Endothelial cell of umbilical vein (primary cell): ENCODE results near the gene TGFBR2. TPM values are rescaled to one million over a fixed set of nuclear protein-coding genes. Genes with fewer than 3 reads are reported as not detected.

Experiments used
- BruUV-seq: library from RNA; stranded (reverse); fragments of 400-500 nt; replicated peaks from 2 replicates; lab custom pipeline; 2021; lab: Mats Ljungman, UMichigan
- CTCF ChIA-PET: fragments of 300-600, 350-600 bp; sonication (Branson Sonifier 250); formaldehyde crosslinking; loops from one replicate; lab custom pipeline; 2021; ENCODE audit warnings: antibody characterized with exemption, inconsistent platforms; lab: Charles Lee
- POLR2A ChIA-PET: fragments of 300-600, 350-600 bp; sonication (Branson Sonifier 250); formaldehyde crosslinking; loops from one replicate; lab custom pipeline; 2021; ENCODE audit warnings: antibody characterized with exemption, inconsistent platforms; lab: Charles Lee
- DNase-seq: peaks from one replicate; pipeline ENCODE4 v3.0.0-alpha.2; 2011; ENCODE audit warnings: low read depth, low spot score
- FAIRE-seq: peaks from 2 replicates; lab custom pipeline; 2011; peaks lifted over from hg19 to GRCh38; lab: Jason Lieb, UNC
- H2AFZ ChIP-seq: 2 replicates; pipeline ENCODE4 v1.6.0; 2012; ENCODE audit warnings: low read depth, low read length, control low read depth, inconsistent platforms
- H3K27ac ChIP-seq: 2 replicates; pipeline ENCODE4 v1.5.1; 2011; ENCODE audit warnings: low read depth, mild to moderate bottlenecking, control low read depth, low read length, moderate library complexity; ENCODE audit not compliant: insufficient read depth
- H3K27me3 ChIP-seq, 2 experiments: 2 replicates each; pipeline versions ENCODE4 v1.6.0 to v1.6.1; 2011; ENCODE audit warnings: low read length in 2 of 2, mixed read lengths in 1 of 2; ENCODE audit not compliant: control insufficient read depth in 2 of 2, insufficient read depth in 2 of 2
- H3K36me3 ChIP-seq, 2 experiments: 2 replicates in 1 of 2; 3 replicates in 1 of 2; pipeline ENCODE4 v1.5.1; 2011; ENCODE audit warnings: low read length in 2 of 2, mild to moderate bottlenecking in 1 of 2, moderate library complexity in 1 of 2; ENCODE audit not compliant: control insufficient read depth in 2 of 2, insufficient read depth in 2 of 2; ENCODE audit errors: extremely low read depth in 1 of 2
- H3K4me1 ChIP-seq: 3 replicates; pipeline ENCODE4 v1.5.1; 2011; ENCODE audit warnings: mild to moderate bottlenecking, low read length; ENCODE audit not compliant: control insufficient read depth, insufficient read depth; ENCODE audit errors: extremely low read depth
- H3K4me2 ChIP-seq: 2 replicates; pipeline ENCODE4 v1.6.1; 2011; ENCODE audit warnings: low read length, control low read depth, mixed read lengths; ENCODE audit not compliant: insufficient read depth
- H3K4me3 ChIP-seq, 3 experiments: fragments of 200-600 bp in 1 of 3; sonication (generic), shearing (Covaris generic) in 1 of 3; replicated peaks in 1 of 3; 2 replicates each; pipeline ENCODE4 v1.5.1; 2011 to 2016; ENCODE audit warnings: control low read depth in 3 of 3, low read length in 3 of 3, mild to moderate bottlenecking in 2 of 3, inconsistent platforms in 1 of 3, low read depth in 1 of 3, moderate library complexity in 1 of 3; ENCODE audit not compliant: insufficient read depth in 1 of 3
- H3K79me2 ChIP-seq: 2 replicates; pipeline ENCODE4 v1.6.0; 2012; ENCODE audit warnings: low read length, inconsistent platforms; ENCODE audit not compliant: control insufficient read depth, insufficient read depth
- H3K9ac ChIP-seq: replicated peaks from 2 replicates; pipeline ENCODE3; 2011; ENCODE audit warnings: low read length, control low read depth; ENCODE audit not compliant: insufficient read depth; ENCODE audit errors: extremely low read depth
- H3K9me1 ChIP-seq: replicated peaks from 3 replicates; pipeline ENCODE4 v1.6.0; 2011; ENCODE audit warnings: mild to moderate bottlenecking, low read length; ENCODE audit not compliant: control insufficient read depth, insufficient read depth; ENCODE audit errors: extremely low read depth
- H3K9me3 ChIP-seq: replicated peaks from 2 replicates; pipeline ENCODE4 v1.5.1; 2012; ENCODE audit warnings: low read length, inconsistent platforms; ENCODE audit not compliant: control insufficient read depth, insufficient read depth
- H4K20me1 ChIP-seq: replicated peaks from 2 replicates; pipeline ENCODE3; 2011; ENCODE audit warnings: mild to moderate bottlenecking, low read length; ENCODE audit not compliant: control insufficient read depth, insufficient read depth; ENCODE audit errors: extremely low read depth
- EZH2 ChIP-seq: IDR thresholded peaks from 2 replicates; pipeline ENCODE4 v1.6.1; 2012; ENCODE audit warnings: borderline replicate concordance, low read depth, mild to moderate bottlenecking, moderate library complexity, low read length, inconsistent platforms; ENCODE audit not compliant: severe bottlenecking
- FOS ChIP-seq: IDR thresholded peaks from 2 replicates; pipeline ENCODE4 v1.6.1; 2011; ENCODE audit warnings: mild to moderate bottlenecking, low read length, moderate library complexity, borderline replicate concordance; ENCODE audit not compliant: insufficient read depth
- GATA2 ChIP-seq: IDR thresholded peaks from 2 replicates; pipeline ENCODE4 v1.7.0; 2011; ENCODE audit warnings: low read depth, mild to moderate bottlenecking, moderate library complexity, mixed read lengths, low read length; ENCODE audit not compliant: insufficient read length, insufficient read depth
- JUN ChIP-seq: IDR thresholded peaks from 2 replicates; pipeline ENCODE4 v1.6.1; 2011; ENCODE audit warnings: borderline replicate concordance, low read depth; ENCODE audit not compliant: insufficient read length, insufficient read depth
- MYC ChIP-seq: IDR thresholded peaks from one replicate; pipeline ENCODE4 v1.6.1; 2011; ENCODE audit warnings: mild to moderate bottlenecking, low read depth, low read length
- POLR2A ChIP-seq: IDR thresholded peaks from 2 replicates; pipeline ENCODE4 v1.6.1; 2012; ENCODE audit warnings: low read depth, mild to moderate bottlenecking, control low read depth, low read length
- POLR2AphosphoS5 ChIP-seq: IDR thresholded peaks from 2 replicates; pipeline ENCODE4 v1.6.1; 2012; ENCODE audit warnings: low read depth, mild to moderate bottlenecking, control low read depth, low read length, moderate library complexity; ENCODE audit not compliant: insufficient read depth
- dilution Hi-C: fragments of 300-500 bp; cut with MboI; formaldehyde crosslinking; loops from one replicate; pipeline ENCODE4 v1.15.0; 2019; ENCODE audit warnings: low sequenced_read_pairs; ENCODE audit not compliant: extremely low pct_ligation_motif_present
- intact Hi-C: fragments of 100-400 bp; cut with micrococcal nuclease; formaldehyde crosslinking; loops from one replicate; pipeline ENCODE4 v1.10.0; 2022
- polyA plus RNA-seq, 4 experiments: library from polyadenylated mRNA; depleted of rRNA in 3 of 4; stranded (reverse) in 3 of 4; unstranded in 1 of 4; fragments of >200 nt; gene quantifications; 2 replicates each; pipeline versions ENCODE4 v1.2.1 to v1.2.3, GENCODE V29; 2011 to 2012; ENCODE audit warnings: missing spikeins in 1 of 4
- total RNA-seq: library from RNA; stranded (reverse); gene quantifications from 2 replicates; pipeline ENCODE4 v1.2.3, GENCODE V29; 2021
- TF ChIP-seq, protein P1 (sequence below), 2 donors: IDR thresholded peaks; 1 replicate in 1 of 2; 2 replicates in 1 of 2; pipeline ENCODE4 v1.5.1; 2011; ENCODE audit warnings: low read length in 2 of 2, mild to moderate bottlenecking in 2 of 2, moderate library complexity in 2 of 2, control low read depth in 1 of 2, inconsistent platforms in 1 of 2, low read depth in 1 of 2; ENCODE audit not compliant: insufficient read depth in 1 of 2; ENCODE audit errors: extremely low read depth in 1 of 2
- TF ChIP-seq, protein P2 (sequence below): IDR thresholded peaks from 2 replicates; pipeline ENCODE4 v1.6.1; 2011; ENCODE audit not compliant: insufficient read depth, insufficient read length

TGFBR2 gene
- total and polyA plus RNA-seq, 2 donors (not counting 3 experiments of a cell fraction or from before 2014, with no cell fraction given), result 227 to 250 TPM

- DNase-seq (peak; percentile 83), FAIRE-seq (peak; percentile 21)
- Histone ChIP-seq H3K27ac (peak overlapping the region; percentile 98), H3K36me3 (peaks cover 26 to 58% of the 10 kb centered on the region in 2 experiments), H3K4me1 (peaks cover 77% of the 10 kb centered on the region), H2AFZ (no peak overlapping the region), H3K9me3 (no peaks in the 10 kb centered on the region), H3K27me3 (no peaks in the 10 kb centered on the region), H3K4me3 (no peak overlapping the region), H3K79me2 (peaks cover 67% of the 10 kb centered on the region), H4K20me1 (no peaks in the 10 kb centered on the region), H3K9me1 (no peaks in the 10 kb centered on the region), H3K4me2 (peak overlapping the region; percentile 8), H3K9ac (peak overlapping the region; percentile 2)
- intact Hi-C loops, result no loop called here
- CTCF ChIA-PET, result interaction anchor here (0.7 to 2.6 kb wide), 10 partner anchors 10 to 643 kb away, joined by 3 to 13 read pairs (median 4); partner anchors contain the start of gene TGFBR2
- POLR2A ChIA-PET, result interaction anchor here (0.8 kb wide), 1 partner anchor 9 kb away, joined by 3 read pairs; no protein-coding TSS in a partner anchor
- BruUV-seq, result no TSS peak
- dilution Hi-C loops, result no loop called here
- TF ChIP-seq POLR2A, result peak; percentile 62
- no peak for TF ChIP-seq GATA2
- no peak for TF ChIP-seq EZH2
- TF ChIP-seq POLR2AphosphoS5, result peak; percentile 27
- TF ChIP-seq FOS, result peak; percentile 24
- TF ChIP-seq, protein P1, sequence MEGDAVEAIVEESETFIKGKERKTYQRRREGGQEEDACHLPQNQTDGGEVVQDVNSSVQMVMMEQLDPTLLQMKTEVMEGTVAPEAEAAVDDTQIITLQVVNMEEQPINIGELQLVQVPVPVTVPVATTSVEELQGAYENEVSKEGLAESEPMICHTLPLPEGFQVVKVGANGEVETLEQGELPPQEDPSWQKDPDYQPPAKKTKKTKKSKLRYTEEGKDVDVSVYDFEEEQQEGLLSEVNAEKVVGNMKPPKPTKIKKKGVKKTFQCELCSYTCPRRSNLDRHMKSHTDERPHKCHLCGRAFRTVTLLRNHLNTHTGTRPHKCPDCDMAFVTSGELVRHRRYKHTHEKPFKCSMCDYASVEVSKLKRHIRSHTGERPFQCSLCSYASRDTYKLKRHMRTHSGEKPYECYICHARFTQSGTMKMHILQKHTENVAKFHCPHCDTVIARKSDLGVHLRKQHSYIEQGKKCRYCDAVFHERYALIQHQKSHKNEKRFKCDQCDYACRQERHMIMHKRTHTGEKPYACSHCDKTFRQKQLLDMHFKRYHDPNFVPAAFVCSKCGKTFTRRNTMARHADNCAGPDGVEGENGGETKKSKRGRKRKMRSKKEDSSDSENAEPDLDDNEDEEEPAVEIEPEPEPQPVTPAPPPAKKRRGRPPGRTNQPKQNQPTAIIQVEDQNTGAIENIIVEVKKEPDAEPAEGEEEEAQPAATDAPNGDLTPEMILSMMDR (IDR thresholded peaks at IDR 0.05; ENCODE audit: extremely low read depth in 1 of 2, insufficient read depth in 1 of 2, low read depth in 1 of 2, low read length in 2 of 2), result no peak
- no peak for TF ChIP-seq JUN
- TF ChIP-seq MYC, result no peak
- TF ChIP-seq, protein P2, sequence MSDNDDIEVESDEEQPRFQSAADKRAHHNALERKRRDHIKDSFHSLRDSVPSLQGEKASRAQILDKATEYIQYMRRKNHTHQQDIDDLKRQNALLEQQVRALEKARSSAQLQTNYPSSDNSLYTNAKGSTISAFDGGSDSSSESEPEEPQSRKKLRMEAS, result no peak
Measured at GRCh38 chr3:30655187-30655812, 48.9 kb downstream of the TGFBR2 start.
